NCI-H460 (cell line): Measurements from ENCODE around the gene PNPLA1. TPM values are rescaled to one million over a fixed set of nuclear protein-coding genes. Genes with fewer than 3 reads are reported as not detected.

Source experiments
- DNase-seq: peaks from one replicate; pipeline ENCODE4 v3.0.0-alpha.2; 2016; ENCODE audit warnings: low read depth; ENCODE audit errors: extremely low read depth
- total RNA-seq: library from RNA; depleted of rRNA; stranded (reverse); fragments of >200 nt; shearing (Covaris generic); gene quantifications from 2 replicates; pipeline ENCODE4 v1.2.3, GENCODE V29; 2014

PNPLA1 gene
- total RNA-seq, 1 experiment from 2014 or later: not detected

GRCh38 chr6:36313649-36313936 is 43.7 kb downstream of the PNPLA1 start:
- no peak for DNase-seq

DNA sequence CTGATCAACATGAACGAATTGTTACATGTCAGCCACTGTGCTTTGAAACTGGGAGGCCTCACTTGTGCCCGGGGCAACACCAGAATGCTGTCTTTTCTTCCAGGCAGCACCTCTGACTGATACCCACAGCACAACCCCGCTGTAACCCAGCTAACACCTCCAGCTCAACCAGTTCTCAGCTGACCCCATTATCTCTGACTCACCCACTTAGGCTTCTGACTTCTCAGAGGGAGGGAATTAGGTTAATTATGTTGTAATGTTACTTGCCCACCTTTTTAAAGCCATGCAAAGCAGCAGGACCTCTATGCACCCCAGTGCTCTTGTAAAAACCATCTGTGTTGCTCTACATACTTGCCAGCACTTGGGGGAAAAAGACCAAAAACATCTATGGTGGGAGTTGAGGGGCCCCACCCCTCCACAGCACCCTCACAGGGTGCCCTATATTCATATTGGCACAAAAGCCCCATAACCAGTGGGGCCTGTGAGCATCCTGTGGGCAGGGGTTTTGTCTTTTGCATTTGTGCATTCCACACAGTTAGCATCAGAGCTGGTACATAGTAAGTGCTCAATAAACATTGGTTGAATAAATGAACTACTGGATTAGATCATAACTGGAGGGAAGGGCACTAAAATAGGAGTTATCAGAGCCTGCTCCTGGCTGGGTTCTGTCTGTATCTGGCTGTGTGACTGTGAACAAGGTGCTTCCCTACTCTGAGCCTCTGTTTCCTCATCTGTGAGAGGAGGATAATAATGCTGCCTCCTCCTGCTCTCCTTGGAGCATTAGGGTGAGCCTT is 44.6 kb downstream of the PNPLA1 start:
- DNase-seq: no peak

DNA sequence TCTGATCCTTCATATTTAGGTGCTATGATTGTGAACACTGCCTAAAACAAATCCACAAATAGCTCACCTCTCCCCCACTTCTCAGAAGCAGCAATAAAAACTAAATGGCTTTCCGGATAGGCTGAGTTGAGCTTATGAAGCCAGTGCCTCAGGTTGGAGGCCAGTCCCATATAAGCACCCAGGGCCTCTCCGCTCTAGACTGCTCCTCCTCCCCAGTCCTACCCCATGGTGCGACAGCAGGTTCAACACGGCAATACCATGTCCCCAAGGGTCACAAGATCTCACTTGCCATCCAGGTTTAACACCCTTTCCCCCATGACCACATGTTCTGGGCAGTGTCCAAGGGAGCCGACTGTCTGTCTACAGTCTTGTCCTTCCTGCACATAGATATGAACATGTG is 46.1 kb downstream of the PNPLA1 start:
- no peak for DNase-seq

GRCh38 chr6:36317623-36318022 is 47.8 kb downstream of the PNPLA1 start:
- no peak for DNase-seq

GRCh38 chr6:36318690-36319435 is 49.0 kb downstream of the PNPLA1 start:
- no peak for DNase-seq

DNA sequence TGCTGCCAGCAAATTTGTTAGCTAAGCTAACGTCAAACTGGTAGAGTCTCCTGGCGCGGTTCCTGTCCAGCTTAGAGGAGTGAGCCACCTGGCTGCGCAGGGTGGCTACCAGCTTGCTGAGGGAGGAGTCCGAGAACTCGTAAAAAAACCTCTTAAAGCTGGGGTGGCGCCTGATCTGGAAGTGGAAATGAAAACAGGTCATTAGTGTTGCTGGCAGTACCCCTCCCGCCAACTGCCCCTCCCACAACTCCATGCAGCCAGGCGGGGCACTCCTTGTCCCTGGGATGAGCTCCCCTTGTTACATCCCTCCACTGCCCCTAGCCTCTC is 49.5 kb downstream of the PNPLA1 start:
- no peak for DNase-seq

- DNase-seq: no peak
These were observed 50.0 kb downstream of the PNPLA1 start for GRCh38 chr6:36319821-36320220.

- DNase-seq: no peak
These were observed 50.6 kb downstream of the PNPLA1 start for GRCh38 chr6:36320475-36320874.

DNA sequence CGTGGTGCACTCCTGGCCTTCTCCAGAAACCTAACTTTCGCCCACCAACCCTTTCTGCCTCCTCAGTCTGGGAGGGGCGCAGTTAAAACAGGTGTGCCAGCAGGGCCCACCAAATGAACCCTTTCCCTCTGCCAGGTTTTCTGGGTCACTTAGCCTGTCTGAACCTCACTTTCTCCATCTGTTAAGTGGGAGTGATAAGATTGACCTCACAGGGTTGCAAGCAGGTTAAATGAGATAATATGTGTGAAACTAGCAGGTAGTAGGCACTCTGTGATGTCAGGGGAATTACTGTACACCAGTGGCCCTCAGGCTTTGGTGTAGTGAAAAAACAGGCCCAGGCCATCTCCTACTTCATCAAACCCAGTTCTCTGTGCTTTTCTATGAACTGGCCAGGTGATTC is 52.7 kb downstream of the PNPLA1 start:
- no peak for DNase-seq

DNA sequence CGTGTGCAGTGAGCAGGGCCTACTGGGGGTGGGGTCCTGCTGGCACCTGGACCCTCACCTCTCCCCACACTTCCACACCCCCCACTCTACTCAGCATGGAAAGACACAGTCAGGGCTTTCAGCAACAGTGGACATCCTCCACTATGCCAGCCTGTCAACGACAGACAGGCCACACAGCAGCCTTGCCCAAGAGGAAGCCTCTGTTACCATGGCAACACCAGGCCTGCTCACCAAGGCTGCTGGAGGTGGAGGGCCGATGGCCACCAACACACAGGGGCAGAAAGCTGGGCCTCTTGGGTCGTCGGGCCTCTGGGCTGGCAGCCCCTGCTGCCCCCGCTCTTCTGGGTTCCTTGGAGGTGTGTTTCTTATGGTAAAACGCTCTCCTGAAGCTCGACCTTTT is 53.2 kb downstream of the PNPLA1 start:
- DNase-seq: no peak

DNA sequence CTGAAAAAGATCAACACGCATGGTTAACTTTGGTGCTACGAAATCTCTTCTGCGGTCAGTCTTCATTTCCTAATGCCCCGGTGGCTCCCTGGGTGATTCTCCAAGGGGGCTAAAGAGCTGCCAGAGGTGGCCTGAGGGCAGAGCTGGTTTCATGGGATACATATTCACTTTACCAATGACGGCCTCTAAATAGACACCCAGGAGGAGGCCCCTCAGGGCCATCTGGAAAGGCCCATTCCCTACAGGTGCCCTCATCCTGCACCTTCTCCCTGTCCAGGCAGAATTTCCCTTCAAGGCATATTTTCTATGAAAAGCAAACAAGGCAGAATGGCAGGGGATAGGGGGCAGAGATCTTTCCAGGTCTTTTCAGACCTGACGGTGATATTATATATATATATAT is 54.3 kb downstream of the PNPLA1 start:
- DNase-seq: no peak

DNA sequence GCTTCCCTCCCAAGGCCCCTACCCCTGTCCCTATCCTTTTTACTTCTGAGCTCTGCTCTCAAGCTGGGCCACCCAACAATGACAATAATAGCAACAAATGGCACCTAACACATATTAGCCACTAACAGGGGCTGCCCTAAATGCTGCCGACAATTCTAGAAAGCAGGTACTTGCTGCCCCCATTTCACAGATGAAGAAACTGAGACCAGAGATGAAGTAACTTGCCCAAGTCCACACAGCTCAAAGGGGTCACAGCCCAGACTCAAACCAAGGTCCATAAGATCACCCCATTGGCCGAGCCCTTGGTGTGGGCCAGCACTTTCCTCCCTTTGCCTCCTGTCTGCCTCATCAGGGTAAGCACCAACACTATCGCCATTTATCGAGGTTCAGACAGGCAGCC is 54.9 kb downstream of the PNPLA1 start:
- no peak for DNase-seq

- no peak for DNase-seq
These were observed 56.6 kb downstream of the PNPLA1 start for GRCh38 chr6:36326356-36326995.

- DNase-seq: no peak
These were observed 57.5 kb downstream of the PNPLA1 start for GRCh38 chr6:36327226-36327918.

GRCh38 chr6:36327919-36328236 is 58.0 kb downstream of the PNPLA1 start:
- no peak for DNase-seq

DNA sequence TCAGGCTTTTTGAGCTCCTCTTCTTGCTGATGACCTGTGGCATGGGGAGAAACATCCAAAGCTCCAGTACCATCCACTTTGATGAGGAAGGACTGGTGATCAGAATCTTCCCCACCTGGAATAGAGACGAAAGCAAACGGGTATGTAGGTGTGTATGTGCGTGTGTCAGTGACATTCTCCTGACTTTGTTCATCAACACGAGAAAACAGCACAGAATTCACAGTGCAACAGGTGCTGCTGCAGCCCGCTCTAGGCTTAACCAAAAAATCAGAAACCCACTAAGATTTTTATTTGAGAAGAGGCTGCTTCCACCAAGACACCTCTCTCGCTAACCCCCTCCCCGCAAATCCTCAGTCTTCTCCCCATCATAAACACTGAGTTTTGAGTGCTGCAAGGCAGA is 58.7 kb downstream of the PNPLA1 start:
- no peak for DNase-seq

DNA sequence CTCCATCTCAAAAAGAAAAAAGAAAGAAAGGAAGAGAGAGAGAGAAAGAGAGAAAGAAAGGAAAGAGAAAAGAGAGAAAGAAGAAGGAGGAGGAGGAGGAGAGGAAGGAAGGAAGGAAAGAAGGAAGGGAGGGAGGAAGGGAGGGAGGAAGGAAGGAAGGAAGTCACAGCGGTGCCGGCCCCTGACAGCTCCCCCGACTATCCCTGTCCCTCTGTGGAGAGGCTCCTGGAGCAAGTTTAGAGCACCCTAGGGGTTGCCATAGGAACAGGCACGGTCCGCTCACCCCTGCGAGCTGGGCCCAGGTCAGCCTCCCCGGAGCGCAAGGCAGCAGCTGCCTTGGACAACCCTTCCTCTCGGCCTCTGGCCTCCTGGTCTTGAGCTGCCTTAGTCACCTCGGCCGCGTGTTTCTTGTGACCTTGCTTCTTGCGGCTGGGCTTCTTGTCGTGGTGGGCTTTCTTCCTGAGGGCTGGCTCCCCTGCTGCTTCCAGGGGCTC is 60.0 kb downstream of the PNPLA1 start:
- DNase-seq: no peak

- no peak for DNase-seq
These were observed 60.5 kb downstream of the PNPLA1 start for GRCh38 chr6:36330366-36330765.

- no peak for DNase-seq
These were observed 61.5 kb downstream of the PNPLA1 start for GRCh38 chr6:36331381-36331780.

- DNase-seq: no peak
These were observed 63.5 kb downstream of the PNPLA1 start for GRCh38 chr6:36333171-36333895.
